A673 (cell line): Measurements from ENCODE around the gene CEND1.

Experiments
- EZH2 ChIP-seq: fragments of 200-600 bp; sonication (generic); IDR thresholded peaks from 2 replicates; pipeline ENCODE4 v1.6.1; 2017; ENCODE audit warnings: borderline replicate concordance, low read depth, mild to moderate bottlenecking, mixed read lengths, antibody characterized with exemption, low read length; ENCODE audit not compliant: poor library complexity, severe bottlenecking
- TF ChIP-seq, protein P1 (sequence below): fragments of 300-800, 200-600 bp; sonication (generic); conservative IDR thresholded peaks from 2 replicates; pipeline ENCODE4 v1.5.1; 2017; ENCODE audit warnings: low read depth, mild to moderate bottlenecking, antibody characterized with exemption, low read length, moderate library complexity, mixed read lengths

DNA sequence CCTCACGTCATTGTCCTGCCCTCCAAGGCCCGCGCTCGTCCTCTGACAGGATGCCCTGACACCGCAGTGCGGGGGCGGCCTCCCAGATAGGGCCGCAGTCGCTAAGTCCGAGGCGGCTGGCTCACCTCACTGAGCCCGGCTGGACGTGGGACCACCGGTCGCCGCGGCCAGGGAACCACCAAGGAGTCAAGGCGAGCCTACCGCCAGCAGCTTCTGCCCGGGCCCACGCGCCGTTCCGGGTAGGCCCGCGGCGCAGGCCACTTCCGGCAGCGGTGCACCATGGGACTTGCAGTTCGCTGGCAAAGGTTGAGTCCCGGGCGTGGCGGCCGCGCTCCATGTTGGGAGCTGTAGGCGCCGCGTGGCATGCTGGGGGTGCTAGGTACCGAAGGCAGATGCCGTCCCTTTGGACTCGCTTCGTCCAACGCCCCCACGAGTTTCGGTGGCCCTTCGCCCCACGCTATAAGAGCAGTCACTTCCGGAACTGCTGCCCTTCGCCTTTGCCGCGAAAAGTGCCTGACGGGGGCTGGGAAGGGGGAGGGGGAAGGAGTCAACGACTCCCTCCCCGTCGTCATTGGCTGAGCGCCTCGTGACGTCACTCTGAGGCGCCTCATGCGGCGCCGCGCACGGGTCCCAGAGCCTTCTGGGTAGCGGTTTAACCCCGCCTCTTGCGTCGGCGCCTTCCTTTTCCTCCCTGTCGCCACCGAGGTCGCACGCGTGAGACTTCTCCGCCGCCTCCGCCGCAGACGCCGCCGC is 19.6 kb upstream of the CEND1 start, which contains the start of gene RPLP2:
- TF ChIP-seq, protein P1, sequence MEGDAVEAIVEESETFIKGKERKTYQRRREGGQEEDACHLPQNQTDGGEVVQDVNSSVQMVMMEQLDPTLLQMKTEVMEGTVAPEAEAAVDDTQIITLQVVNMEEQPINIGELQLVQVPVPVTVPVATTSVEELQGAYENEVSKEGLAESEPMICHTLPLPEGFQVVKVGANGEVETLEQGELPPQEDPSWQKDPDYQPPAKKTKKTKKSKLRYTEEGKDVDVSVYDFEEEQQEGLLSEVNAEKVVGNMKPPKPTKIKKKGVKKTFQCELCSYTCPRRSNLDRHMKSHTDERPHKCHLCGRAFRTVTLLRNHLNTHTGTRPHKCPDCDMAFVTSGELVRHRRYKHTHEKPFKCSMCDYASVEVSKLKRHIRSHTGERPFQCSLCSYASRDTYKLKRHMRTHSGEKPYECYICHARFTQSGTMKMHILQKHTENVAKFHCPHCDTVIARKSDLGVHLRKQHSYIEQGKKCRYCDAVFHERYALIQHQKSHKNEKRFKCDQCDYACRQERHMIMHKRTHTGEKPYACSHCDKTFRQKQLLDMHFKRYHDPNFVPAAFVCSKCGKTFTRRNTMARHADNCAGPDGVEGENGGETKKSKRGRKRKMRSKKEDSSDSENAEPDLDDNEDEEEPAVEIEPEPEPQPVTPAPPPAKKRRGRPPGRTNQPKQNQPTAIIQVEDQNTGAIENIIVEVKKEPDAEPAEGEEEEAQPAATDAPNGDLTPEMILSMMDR: no peak
- no peak for TF ChIP-seq EZH2
